Neural cell (in vitro differentiated cells): ENCODE results near the gene KIF6. TPM values are rescaled to one million over a fixed set of nuclear protein-coding genes. Genes with fewer than 3 reads are reported as not detected.

Source experiments
- H2AFZ ChIP-seq: fragments of 200-600, 300-800 bp; sonication (generic), shearing (Covaris generic); 2 replicates; pipeline ENCODE4 v1.6.0; 2014; ENCODE audit warnings: low read depth, mild to moderate bottlenecking, antibody characterized with exemption, low read length, moderate library complexity
- H3F3A ChIP-seq: fragments of 200-600 bp; shearing (Covaris generic); 2 replicates; pipeline ENCODE4 v1.6.1; 2016; ENCODE audit warnings: mild to moderate bottlenecking, moderate library complexity, mixed read lengths, antibody characterized with exemption, low read length; ENCODE audit not compliant: insufficient read depth, poor library complexity, severe bottlenecking
- H3K27ac ChIP-seq: fragments of 200-600, 300-800 bp; sonication (generic), shearing (Covaris generic); 2 replicates; pipeline ENCODE4 v1.5.1; 2014; ENCODE audit warnings: mild to moderate bottlenecking, low read length, moderate library complexity
- H3K27me3 ChIP-seq: fragments of 300-800, 200-600 bp; sonication (generic), shearing (Covaris generic); 2 replicates; pipeline ENCODE4 v1.6.0; 2014; ENCODE audit warnings: mild to moderate bottlenecking, low read depth, low read length, moderate library complexity; ENCODE audit not compliant: insufficient read depth
- H3K36me3 ChIP-seq: fragments of 300-800, 200-600 bp; sonication (generic), shearing (Covaris generic); 2 replicates; pipeline ENCODE4 v1.5.1; 2014; ENCODE audit warnings: mild to moderate bottlenecking, antibody characterized with exemption, low read length, moderate library complexity; ENCODE audit not compliant: insufficient read depth
- H3K4me2 ChIP-seq: fragments of 300-800, 200-600 bp; sonication (generic), shearing (Covaris generic); 2 replicates; pipeline ENCODE4 v1.6.0; 2014; ENCODE audit warnings: mild to moderate bottlenecking, low read length
- H3K4me3 ChIP-seq: fragments of 300-800, 200-600 bp; sonication (generic), shearing (Covaris generic); 2 replicates; pipeline ENCODE4 v1.5.1; 2014; ENCODE audit warnings: mild to moderate bottlenecking, low read length, moderate library complexity
- H3K79me2 ChIP-seq: fragments of 200-600 bp; shearing (Covaris generic); replicated peaks from 2 replicates; pipeline ENCODE4 v1.6.0; 2014; ENCODE audit warnings: mild to moderate bottlenecking, low read length, moderate library complexity; ENCODE audit not compliant: insufficient read depth
- H3K9ac ChIP-seq: fragments of 300-800, 200-600 bp; sonication (generic), shearing (Covaris generic); 2 replicates; pipeline ENCODE4 v1.6.1; 2016; ENCODE audit warnings: mild to moderate bottlenecking, low read length, mixed read lengths
- H3K9me2 ChIP-seq: fragments of 200-600 bp; shearing (Covaris generic); 2 replicates; pipeline ENCODE4 v1.6.1; 2016; ENCODE audit warnings: mild to moderate bottlenecking, low read length, mixed read lengths; ENCODE audit not compliant: insufficient read depth
- H3K9me3 ChIP-seq: fragments of 200-600, 300-800 bp; sonication (generic), shearing (Covaris generic); 2 replicates; pipeline ENCODE4 v1.6.1; 2016; ENCODE audit warnings: mild to moderate bottlenecking, mixed run types, low read length, moderate library complexity, mixed read lengths
- H4K20me1 ChIP-seq: fragments of 200-600 bp; shearing (Covaris generic); 2 replicates; pipeline ENCODE4 v1.6.1; 2016; ENCODE audit warnings: mild to moderate bottlenecking, mixed run types; ENCODE audit not compliant: insufficient read depth
- EP300 ChIP-seq: fragments of 450-650 bp; conservative IDR thresholded peaks from 2 replicates; pipeline ENCODE4 v1.6.1; 2014; ENCODE audit warnings: antibody characterized with exemption, mild to moderate bottlenecking, moderate library complexity; ENCODE audit not compliant: poor library complexity, severe bottlenecking
- EZH2 ChIP-seq: fragments of 200-600, 300-800 bp; shearing (Covaris generic), sonication (generic); IDR thresholded peaks from 2 replicates; pipeline ENCODE4 v1.6.1; 2014; ENCODE audit warnings: antibody characterized with exemption, low read length, borderline replicate concordance, mild to moderate bottlenecking; ENCODE audit not compliant: insufficient read depth, poor library complexity, severe bottlenecking
- MXI1 ChIP-seq: fragments of 450-650 bp; conservative IDR thresholded peaks from 2 replicates; pipeline ENCODE4 v1.6.1; 2014; ENCODE audit warnings: antibody characterized with exemption, mild to moderate bottlenecking; ENCODE audit not compliant: poor library complexity, severe bottlenecking
- POLR2AphosphoS5 ChIP-seq: IDR thresholded peaks from 2 replicates; pipeline ENCODE4 v1.6.1; 2012
- RAD21 ChIP-seq: fragments of 450-650 bp; conservative IDR thresholded peaks from 2 replicates; pipeline ENCODE4 v1.6.1; 2014; ENCODE audit warnings: antibody characterized with exemption, mild to moderate bottlenecking, moderate library complexity
- REST ChIP-seq: IDR thresholded peaks from 2 replicates; pipeline ENCODE4 v1.6.1; 2012; ENCODE audit warnings: borderline replicate concordance
- SMC3 ChIP-seq: fragments of 450-650 bp; conservative IDR thresholded peaks from 2 replicates; pipeline ENCODE4 v1.6.1; 2014; ENCODE audit warnings: antibody characterized with exemption, mild to moderate bottlenecking, moderate library complexity; ENCODE audit not compliant: poor library complexity
- TAF1 ChIP-seq: IDR thresholded peaks from 2 replicates; pipeline ENCODE4 v1.6.1; 2012; ENCODE audit warnings: low read depth
- polyA plus RNA-seq: library from polyadenylated mRNA; depleted of rRNA; stranded (reverse); fragments of >200 nt; gene quantifications from 2 replicates; pipeline ENCODE4 v1.2.3, GENCODE V29; 2014
- TF ChIP-seq, protein P1 (sequence below): fragments of 450-650 bp; IDR thresholded peaks from 2 replicates; pipeline ENCODE4 v1.5.1; 2014; ENCODE audit warnings: antibody characterized with exemption, mild to moderate bottlenecking, moderate library complexity; ENCODE audit not compliant: poor library complexity, severe bottlenecking

Gene KIF6
- polyA plus RNA-seq, 1 donor from 2014 or later: 2.1 TPM

DNA sequence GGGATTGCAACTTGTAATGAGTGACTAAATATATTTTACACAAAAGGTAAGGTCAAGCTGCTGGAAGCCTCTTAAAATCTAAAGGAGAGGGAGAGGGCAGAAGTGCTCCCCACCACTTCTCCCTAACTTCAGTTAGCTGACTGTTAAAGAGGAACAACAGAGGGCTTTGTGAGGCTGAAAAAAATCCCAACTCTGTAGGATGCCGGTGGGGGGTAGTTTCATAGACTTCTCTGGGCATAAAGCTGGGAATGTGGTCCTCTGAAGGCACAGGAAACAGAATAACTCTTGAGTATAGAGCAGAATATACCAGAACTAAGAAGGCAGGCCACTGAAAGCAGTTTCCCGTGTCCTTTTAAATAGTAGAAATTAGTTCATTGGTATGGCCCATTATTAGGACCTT lies 71.6 kb downstream of the KIF6 start:
- no peaks in the 10 kb centered on the region for H3K36me3 ChIP-seq
- H3K9me2 ChIP-seq: no peaks in the 10 kb centered on the region
- no peak overlapping the region for H3K4me2 ChIP-seq
- no peaks in the 10 kb centered on the region for H3F3A ChIP-seq
- no peaks in the 10 kb centered on the region for H3K9me3 ChIP-seq
- H3K27ac ChIP-seq: no peak overlapping the region
- no peaks in the 10 kb centered on the region for H3K79me2 ChIP-seq
- no peak for TF ChIP-seq EP300
- TF ChIP-seq EZH2: no peak
- no peak for TF ChIP-seq RAD21
- TF ChIP-seq TAF1: no peak
- TF ChIP-seq POLR2AphosphoS5: no peak
- no peak for TF ChIP-seq SMC3
- TF ChIP-seq, protein P1, sequence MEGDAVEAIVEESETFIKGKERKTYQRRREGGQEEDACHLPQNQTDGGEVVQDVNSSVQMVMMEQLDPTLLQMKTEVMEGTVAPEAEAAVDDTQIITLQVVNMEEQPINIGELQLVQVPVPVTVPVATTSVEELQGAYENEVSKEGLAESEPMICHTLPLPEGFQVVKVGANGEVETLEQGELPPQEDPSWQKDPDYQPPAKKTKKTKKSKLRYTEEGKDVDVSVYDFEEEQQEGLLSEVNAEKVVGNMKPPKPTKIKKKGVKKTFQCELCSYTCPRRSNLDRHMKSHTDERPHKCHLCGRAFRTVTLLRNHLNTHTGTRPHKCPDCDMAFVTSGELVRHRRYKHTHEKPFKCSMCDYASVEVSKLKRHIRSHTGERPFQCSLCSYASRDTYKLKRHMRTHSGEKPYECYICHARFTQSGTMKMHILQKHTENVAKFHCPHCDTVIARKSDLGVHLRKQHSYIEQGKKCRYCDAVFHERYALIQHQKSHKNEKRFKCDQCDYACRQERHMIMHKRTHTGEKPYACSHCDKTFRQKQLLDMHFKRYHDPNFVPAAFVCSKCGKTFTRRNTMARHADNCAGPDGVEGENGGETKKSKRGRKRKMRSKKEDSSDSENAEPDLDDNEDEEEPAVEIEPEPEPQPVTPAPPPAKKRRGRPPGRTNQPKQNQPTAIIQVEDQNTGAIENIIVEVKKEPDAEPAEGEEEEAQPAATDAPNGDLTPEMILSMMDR: no peak
- TF ChIP-seq MXI1: no peak
- no peak for TF ChIP-seq REST
- H3K9ac ChIP-seq: no peak overlapping the region
- no peaks in the 10 kb centered on the region for H4K20me1 ChIP-seq
- no peaks in the 10 kb centered on the region for H3K27me3 ChIP-seq
- no peak overlapping the region for H3K4me3 ChIP-seq
- no peak overlapping the region for H2AFZ ChIP-seq

DNA sequence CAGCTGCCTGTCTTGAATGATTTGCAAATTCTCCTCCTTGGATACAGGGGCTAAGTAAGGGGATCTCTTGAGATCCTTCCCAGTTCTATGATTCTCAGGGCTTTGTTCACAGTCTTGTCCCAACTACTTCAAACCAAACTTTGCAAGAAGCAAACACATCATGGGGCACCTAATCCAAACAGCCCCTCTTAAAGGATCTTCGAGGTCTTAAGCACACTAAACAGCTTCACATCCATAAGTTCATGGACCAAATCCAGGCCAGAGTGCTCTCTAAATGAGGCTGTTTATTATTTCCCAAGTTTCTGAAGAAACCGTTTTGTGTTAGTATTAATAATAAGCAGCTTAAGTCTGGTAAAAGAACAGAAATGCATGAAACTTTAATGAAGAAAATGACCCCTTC lies 75.2 kb downstream of the KIF6 start:
- H3K4me2 ChIP-seq: no peak overlapping the region
- no peaks in the 10 kb centered on the region for H3K9me2 ChIP-seq
- H3K9me3 ChIP-seq: no peaks in the 10 kb centered on the region
- H4K20me1 ChIP-seq: no peaks in the 10 kb centered on the region
- no peaks in the 10 kb centered on the region for H3K36me3 ChIP-seq
- no peak overlapping the region for H3K27ac ChIP-seq
- H3K27me3 ChIP-seq: no peaks in the 10 kb centered on the region
- no peak overlapping the region for H2AFZ ChIP-seq
- no peaks in the 10 kb centered on the region for H3K79me2 ChIP-seq
- no peak overlapping the region for H3K9ac ChIP-seq
- no peak overlapping the region for H3K4me3 ChIP-seq
- H3F3A ChIP-seq: no peaks in the 10 kb centered on the region
- no peak for TF ChIP-seq REST
- no peak for TF ChIP-seq RAD21
- TF ChIP-seq MXI1: no peak
- no peak for TF ChIP-seq EZH2
- TF ChIP-seq SMC3: no peak
- TF ChIP-seq POLR2AphosphoS5: no peak
- TF ChIP-seq TAF1: no peak
- TF ChIP-seq, protein P1: no peak
- no peak for TF ChIP-seq EP300
